T follicular helper cell (primary cell): ENCODE data around the gene UBE2R2.

Source experiments
- DNase-seq: peaks from one replicate; pipeline ENCODE4 v3.0.0-alpha.2; 2020; ENCODE audit warnings: low read depth

UBE2R2 gene

GRCh38 chr9:33884856-33885701 is 68.1 kb downstream of the UBE2R2 start:
- DNase-seq: no peak

DNA sequence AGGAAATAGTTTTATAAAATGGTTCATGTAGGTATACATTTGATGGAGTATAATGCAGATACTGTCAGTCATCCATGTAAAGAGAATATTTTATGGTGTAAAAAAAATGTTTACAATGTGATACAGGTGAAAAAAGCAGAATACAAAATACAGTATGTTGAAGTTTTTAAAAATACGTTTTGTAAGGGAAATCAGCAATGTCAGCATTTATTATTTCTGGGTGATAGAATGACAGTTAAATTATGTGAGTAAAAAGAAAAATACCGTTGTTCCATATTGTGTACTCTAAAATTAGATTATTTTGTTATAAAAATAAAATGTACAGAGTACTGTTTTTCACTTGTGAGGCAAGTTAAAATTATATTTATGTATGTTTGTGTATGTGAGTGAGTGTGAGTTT is 69.0 kb downstream of the UBE2R2 start:
- no peak for DNase-seq

GRCh38 chr9:33893861-33894260 is 76.9 kb downstream of the UBE2R2 start:
- DNase-seq: no peak

DNA sequence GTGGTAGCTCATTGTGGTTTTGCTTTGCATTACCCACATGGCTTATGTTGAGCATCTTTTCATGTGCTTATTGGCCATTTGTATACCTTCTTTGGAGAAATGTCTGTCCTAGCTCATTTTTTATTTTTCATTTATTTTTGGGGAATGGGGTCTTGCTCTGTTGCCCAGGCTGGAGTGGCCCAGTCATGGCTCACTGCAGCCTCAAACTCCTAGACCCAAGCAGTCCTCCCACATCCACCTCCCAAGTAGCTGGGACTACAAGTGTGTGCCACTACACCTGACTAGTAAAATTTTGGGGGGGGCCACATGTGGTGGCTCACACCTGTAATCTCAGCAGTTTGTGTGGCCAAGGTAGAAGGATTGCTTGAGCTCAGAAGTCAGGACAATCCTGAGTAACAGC is 77.4 kb downstream of the UBE2R2 start:
- no peak for DNase-seq

GRCh38 chr9:33903157-33903780 is 86.3 kb downstream of the UBE2R2 start:
- DNase-seq: no peak

DNA sequence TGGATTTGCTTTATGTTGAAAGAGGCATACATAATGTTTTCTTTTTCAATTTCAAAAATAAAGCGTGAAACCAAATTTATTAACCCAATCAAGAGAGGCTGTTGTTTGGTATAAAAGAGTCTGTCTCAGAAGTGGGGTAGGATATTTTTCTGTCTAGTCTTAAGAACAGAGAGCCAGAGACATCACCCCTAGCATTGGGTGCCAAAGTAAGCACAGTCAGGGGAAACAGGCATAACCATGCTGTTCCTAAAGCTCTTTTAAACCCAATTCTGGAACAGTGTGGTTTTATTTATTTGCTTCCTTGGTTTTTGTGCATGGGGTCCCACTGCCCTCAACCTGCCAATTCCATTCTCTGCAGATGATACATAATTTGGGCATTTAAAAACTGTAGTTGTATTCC is 88.2 kb downstream of the UBE2R2 start:
- DNase-seq: no peak

GRCh38 chr9:33906769-33907168 is 89.8 kb downstream of the UBE2R2 start:
- no peak for DNase-seq

DNA sequence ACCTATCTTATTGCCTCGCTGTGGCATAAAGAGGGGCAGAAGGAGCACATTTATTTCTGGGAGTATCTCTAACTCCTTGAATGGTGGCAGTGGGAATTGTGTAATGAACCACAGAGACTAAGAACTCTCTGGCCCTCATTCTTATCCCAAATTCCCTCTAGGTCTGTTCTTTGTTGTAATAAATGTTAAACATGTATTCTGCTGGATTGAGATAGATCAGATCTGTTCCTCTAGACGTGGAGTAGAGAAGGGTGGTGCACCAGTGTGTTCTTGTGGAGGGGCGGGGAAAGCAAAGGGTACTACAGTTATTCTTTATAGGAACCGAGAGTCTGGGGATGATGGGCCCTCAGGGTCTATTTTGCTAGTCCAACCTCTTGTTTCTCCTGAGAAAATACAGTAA is 90.4 kb downstream of the UBE2R2 start:
- DNase-seq: no peak

GRCh38 chr9:33908114-33908513 is 91.2 kb downstream of the UBE2R2 start:
- no peak for DNase-seq

- DNase-seq: no peak
Measured at GRCh38 chr9:33908749-33909148, 91.8 kb downstream of the UBE2R2 start.

DNA sequence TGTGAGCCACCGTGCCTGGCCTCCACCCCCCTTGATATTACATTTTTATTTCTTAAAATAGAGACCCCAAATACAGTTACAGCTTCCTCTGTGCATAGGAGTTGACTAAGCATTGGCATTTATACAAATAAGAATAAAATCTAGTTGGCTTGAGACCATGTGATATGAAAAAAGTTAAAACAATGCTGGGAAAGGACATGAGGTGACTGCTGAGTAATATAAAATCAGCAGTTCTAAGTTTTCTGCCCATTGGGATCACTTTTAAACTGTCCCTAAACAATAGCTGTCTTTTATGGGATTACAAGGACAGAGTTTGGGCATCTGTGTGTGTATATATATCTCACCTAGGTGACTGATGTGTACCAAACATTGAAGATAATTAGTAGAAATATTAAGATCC is 96.6 kb downstream of the UBE2R2 start:
- DNase-seq: no peak

DNA sequence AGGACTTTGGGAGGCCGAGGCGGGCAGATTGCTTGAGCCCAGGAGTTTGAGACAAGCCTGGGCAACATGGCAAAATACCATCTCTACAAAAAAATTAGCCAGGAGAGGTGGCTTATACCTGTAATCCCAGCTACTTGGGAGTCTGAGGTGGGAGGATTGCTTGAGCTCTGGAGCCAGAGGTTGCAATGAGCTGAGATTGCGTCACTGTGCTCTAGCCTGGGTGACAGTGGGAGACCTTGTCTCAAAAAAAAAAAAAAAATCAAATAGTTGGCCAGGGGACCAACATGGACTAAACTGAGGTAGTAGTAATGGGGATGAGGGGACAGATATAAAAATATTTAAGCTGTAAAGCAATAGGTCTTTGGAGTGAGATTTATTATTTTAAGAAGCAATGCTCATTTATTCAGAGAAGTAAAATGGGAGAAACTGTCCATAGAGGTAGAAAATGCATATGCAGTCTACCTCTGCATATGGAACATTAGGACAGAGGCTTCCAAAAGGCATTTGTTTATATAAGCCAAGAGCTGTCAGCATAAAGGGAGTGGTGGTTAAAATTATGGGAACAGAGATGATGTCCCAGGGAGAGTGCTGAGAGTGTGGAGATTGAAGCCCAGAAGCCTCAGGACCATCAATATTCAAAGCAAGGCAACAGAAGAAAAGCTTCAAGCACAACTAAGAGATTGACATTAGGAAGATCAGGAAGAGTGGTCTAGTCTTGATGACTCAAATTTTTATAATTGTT is 98.1 kb downstream of the UBE2R2 start:
- DNase-seq: no peak

GRCh38 chr9:33917036-33917435 is 100.1 kb downstream of the UBE2R2 start:
- no peak for DNase-seq

- no peak for DNase-seq
Measured at GRCh38 chr9:33919276-33919897, 102.4 kb downstream of the UBE2R2 start.

GRCh38 chr9:33921967-33922895 is 105.3 kb downstream of the UBE2R2 start:
- no peak for DNase-seq

DNA sequence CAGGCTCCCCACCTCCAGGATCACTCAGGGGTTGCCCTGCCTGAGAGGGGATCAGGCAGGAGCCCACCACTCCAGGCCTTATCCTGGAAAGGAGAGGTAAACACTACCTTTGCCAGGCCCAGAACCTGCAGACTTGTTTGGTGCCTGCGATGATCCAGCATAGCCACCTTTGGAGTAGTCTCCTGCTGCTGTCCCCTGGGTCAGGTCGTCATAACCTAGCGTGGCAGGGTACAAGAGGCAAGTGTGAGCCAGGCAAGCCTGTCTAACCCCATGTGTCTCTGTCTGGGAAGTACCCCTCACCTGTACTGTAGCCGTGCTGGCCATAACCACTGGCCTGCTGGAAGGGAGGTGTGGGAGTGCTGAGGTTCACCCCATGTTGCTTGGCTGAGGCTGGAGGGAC is 106.1 kb downstream of the UBE2R2 start:
- no peak for DNase-seq

DNA sequence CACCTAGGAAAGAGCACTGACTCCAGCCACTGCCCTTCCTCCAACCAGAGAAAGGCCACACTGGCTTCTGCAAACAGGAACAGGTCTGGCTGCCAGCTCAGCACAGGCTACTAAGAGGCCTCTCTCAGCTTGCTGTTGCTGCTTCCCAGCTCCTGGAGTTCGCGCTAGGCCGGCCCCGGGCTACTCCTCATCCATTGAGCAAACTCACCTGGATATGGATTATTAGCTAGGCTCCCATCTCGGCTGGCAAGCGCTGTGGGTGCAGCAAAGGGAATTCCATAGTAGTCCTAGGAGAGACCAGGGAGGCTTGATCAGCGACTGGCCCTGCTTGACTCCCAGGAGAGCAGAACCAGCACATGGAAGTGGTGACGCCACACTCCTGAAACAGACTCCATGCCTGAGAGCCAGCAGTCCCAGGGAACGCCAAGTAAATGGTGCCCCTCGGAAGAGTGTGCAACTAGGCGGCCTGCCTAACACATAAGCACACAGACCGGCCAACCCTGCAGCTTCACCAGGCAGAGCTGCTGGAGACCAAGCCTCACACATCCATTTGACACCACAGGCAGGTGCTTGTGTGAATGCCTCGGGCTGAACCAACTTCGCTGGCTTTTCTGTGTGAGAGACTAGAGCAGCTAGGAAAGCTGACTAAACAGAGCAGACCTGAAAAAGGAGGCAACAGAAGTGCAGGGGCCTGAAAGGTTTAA is 107.2 kb downstream of the UBE2R2 start:
- no peak for DNase-seq

DNA sequence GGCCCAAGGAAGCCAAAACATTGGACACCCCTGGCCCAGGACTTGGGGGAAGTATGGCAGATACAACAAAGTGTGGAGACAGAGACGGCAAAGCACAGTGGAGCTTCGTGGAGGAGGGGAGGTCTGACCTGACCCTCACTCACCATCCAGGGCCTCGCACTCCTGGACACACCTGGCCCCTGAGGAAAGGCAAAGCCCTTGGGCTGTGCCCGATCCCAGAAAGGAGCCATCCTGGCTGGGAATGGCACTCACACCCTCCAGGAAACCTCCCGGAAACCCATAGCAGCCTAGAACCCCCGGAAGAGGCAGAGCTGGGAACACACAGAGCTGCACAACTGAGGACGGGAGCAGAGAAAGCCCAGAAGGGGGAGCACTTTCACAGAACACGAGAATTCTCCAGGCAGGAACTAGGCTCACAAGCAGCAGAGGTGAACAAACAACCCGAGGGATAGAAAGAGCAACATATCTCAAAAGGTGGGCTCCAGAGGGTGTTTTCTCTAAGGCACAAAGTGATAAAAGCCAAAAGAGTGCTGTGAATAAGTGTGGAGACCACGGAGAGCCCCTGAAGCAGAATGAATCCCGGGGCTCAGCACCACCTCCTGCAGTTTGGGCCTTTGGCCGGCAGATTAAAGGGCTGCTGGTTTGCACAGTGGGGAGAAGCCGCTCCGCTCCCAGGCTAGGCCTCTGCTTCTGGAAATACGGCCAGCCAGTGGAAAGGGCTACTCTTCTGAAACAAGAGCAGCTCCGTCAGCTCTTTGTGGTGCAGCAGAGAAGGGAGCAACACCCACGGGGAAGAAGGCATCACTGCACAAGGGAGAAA is 108.2 kb downstream of the UBE2R2 start:
- DNase-seq: no peak

GRCh38 chr9:33926746-33927485 is 110.0 kb downstream of the UBE2R2 start:
- DNase-seq: no peak
